Activated CD8-positive, alpha-beta memory T cell treated with anti-CD3 and anti-CD28 coated beads, Interleukin-2, amount 50 U/mL, for 4 hours (primary cell): ENCODE results near the gene ARNT2.

Source experiments
- DNase-seq: peaks from one replicate; pipeline ENCODE4 v3.0.0-alpha.2; 2020

Gene ARNT2

GRCh38 chr15:80414546-80415357 is 10.6 kb downstream of the ARNT2 start:
- DNase-seq, result no peak

- no peak for DNase-seq
Measured at GRCh38 chr15:80415358-80415670, 11.1 kb downstream of the ARNT2 start.

- no peak for DNase-seq
Measured at GRCh38 chr15:80416702-80417101, 12.5 kb downstream of the ARNT2 start.

GRCh38 chr15:80418892-80419537 is 14.8 kb downstream of the ARNT2 start:
- DNase-seq, result no peak

GRCh38 chr15:80419546-80419945 is 15.4 kb downstream of the ARNT2 start:
- no peak for DNase-seq

GRCh38 chr15:80420658-80421057 is 16.5 kb downstream of the ARNT2 start:
- no peak for DNase-seq

GRCh38 chr15:80423215-80423614 is 19.0 kb downstream of the ARNT2 start:
- no peak for DNase-seq

GRCh38 chr15:80424381-80424780 is 20.2 kb downstream of the ARNT2 start:
- DNase-seq, result no peak

- no peak for DNase-seq
Measured at GRCh38 chr15:80426316-80426715, 22.1 kb downstream of the ARNT2 start.

GRCh38 chr15:80429964-80430363 is 25.8 kb downstream of the ARNT2 start:
- no peak for DNase-seq

GRCh38 chr15:80431635-80432344 is 27.6 kb downstream of the ARNT2 start:
- no peak for DNase-seq

GRCh38 chr15:80432345-80432702 is 28.1 kb downstream of the ARNT2 start:
- no peak for DNase-seq

GRCh38 chr15:80433836-80434235 is 29.7 kb downstream of the ARNT2 start:
- DNase-seq, result no peak

- DNase-seq, result no peak
Measured at GRCh38 chr15:80434926-80435720, 30.9 kb downstream of the ARNT2 start.

GRCh38 chr15:80436511-80437307 is 32.5 kb downstream of the ARNT2 start:
- no peak for DNase-seq

GRCh38 chr15:80437334-80437891 is 33.2 kb downstream of the ARNT2 start:
- no peak for DNase-seq

GRCh38 chr15:80439140-80439539 is 35.0 kb downstream of the ARNT2 start:
- DNase-seq, result no peak

GRCh38 chr15:80440024-80440423 is 35.8 kb downstream of the ARNT2 start:
- no peak for DNase-seq

GRCh38 chr15:80441041-80441440 is 36.9 kb downstream of the ARNT2 start:
- no peak for DNase-seq

GRCh38 chr15:80441714-80442113 is 37.5 kb downstream of the ARNT2 start:
- DNase-seq, result no peak

- DNase-seq, result no peak
Measured at GRCh38 chr15:80442728-80443403, 38.7 kb downstream of the ARNT2 start.
